Endothelial cell (in vitro differentiated cells): ENCODE measurements around the gene SBF2. TPM values are rescaled to one million over a fixed set of nuclear protein-coding genes. Genes with fewer than 3 reads are reported as not detected.

Source experiments
- DNase-seq: peaks from one replicate; pipeline ENCODE4 v3.0.0; 2021; ENCODE audit warnings: low spot score
- H3K27ac Mint-ChIP-seq: one replicate; pipeline ENCODE4 v1.8.0; 2021; ENCODE audit warnings: mixed read lengths, inconsistent platforms; ENCODE audit not compliant: unreplicated experiment
- H3K27me3 Mint-ChIP-seq: one replicate; pipeline ENCODE4 v1.8.0; 2021; ENCODE audit warnings: mild to moderate bottlenecking, moderate library complexity, mixed read lengths, inconsistent platforms; ENCODE audit not compliant: unreplicated experiment
- H3K36me3 Mint-ChIP-seq: one replicate; pipeline ENCODE4 v1.8.0; 2021; ENCODE audit warnings: mild to moderate bottlenecking, low read depth, mixed read lengths, inconsistent platforms; ENCODE audit not compliant: unreplicated experiment
- H3K4me1 Mint-ChIP-seq: one replicate; pipeline ENCODE4 v1.8.0; 2021; ENCODE audit warnings: mild to moderate bottlenecking, mixed read lengths, inconsistent platforms; ENCODE audit not compliant: unreplicated experiment
- H3K4me3 Mint-ChIP-seq: one replicate; pipeline ENCODE4 v1.8.0; 2021; ENCODE audit warnings: mild to moderate bottlenecking, mixed read lengths, inconsistent platforms; ENCODE audit not compliant: unreplicated experiment
- H3K9me3 Mint-ChIP-seq: one replicate; pipeline ENCODE4 v1.8.0; 2021; ENCODE audit warnings: mixed read lengths, inconsistent platforms; ENCODE audit not compliant: unreplicated experiment
- total RNA-seq: library from RNA; stranded (reverse); fragmentation: NEBNext Ultra II Directional; extraction: Animal tissue kit (Norgen Biotek cat#: 25700); gene quantifications from one replicate; pipeline ENCODE4 v1.2.1, GENCODE V29; 2021; ENCODE audit not compliant: unreplicated experiment
- TF ChIP-seq, protein P1 (sequence below): fragments of 200-600 bp; sonication (generic); IDR thresholded peaks from one replicate; pipeline ENCODE4 v1.5.0; 2021; ENCODE audit warnings: antibody characterized with exemption; ENCODE audit not compliant: unreplicated experiment

SBF2 gene
- total RNA-seq, 1 donor from 2014 or later, result 40.8 TPM

DNA sequence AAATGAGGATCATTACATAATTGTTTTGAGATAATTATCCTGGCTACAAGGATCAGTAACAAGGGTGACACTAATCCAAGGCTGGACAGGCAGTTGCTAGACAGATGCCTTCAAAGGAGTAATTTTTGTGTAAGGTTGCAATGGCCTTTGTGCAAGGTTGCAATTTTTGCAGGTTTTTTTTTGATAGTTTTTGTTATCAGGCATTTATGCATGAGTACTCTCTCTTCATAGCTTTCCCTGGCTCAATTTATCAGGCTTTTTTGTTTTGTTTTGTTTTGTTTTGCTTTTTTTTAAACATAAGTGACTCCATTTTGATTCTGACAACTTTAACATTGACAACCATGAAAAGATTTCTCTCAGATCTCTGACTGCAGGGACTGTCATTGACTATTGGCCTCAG lies 519.9 kb downstream of the SBF2 start:
- no peak overlapping the region for H3K27ac Mint-ChIP-seq

DNA sequence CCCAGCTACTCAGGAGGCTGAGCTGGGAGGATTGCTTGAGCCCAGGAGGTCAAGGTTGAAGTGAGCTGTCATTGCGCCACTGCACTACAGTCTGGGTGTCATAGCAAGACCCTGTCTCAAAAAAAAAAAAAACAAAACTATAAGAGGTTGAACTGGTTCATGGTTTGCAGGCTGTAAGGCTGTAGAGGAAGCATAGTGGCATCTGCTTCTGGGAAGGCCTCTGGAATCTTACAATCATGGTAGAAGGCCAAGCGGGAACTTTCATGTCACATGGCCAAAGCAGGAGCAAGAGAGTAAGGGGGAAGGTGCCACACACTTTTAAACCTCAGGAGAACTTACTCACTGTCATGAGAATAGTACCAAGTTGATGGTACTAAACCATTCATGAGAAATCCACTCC lies 520.5 kb downstream of the SBF2 start:
- Mint-ChIP-seq H3K27ac (no peak overlapping the region), H3K9me3 (no peaks in the 10 kb centered on the region), H3K27me3 (peaks cover 1% of the 10 kb centered on the region), H3K36me3 (peaks cover 9% of the 10 kb centered on the region), H3K4me3 (no peak overlapping the region), H3K4me1 (no peaks in the 10 kb centered on the region)
- DNase-seq, result no peak
- TF ChIP-seq, protein P1, sequence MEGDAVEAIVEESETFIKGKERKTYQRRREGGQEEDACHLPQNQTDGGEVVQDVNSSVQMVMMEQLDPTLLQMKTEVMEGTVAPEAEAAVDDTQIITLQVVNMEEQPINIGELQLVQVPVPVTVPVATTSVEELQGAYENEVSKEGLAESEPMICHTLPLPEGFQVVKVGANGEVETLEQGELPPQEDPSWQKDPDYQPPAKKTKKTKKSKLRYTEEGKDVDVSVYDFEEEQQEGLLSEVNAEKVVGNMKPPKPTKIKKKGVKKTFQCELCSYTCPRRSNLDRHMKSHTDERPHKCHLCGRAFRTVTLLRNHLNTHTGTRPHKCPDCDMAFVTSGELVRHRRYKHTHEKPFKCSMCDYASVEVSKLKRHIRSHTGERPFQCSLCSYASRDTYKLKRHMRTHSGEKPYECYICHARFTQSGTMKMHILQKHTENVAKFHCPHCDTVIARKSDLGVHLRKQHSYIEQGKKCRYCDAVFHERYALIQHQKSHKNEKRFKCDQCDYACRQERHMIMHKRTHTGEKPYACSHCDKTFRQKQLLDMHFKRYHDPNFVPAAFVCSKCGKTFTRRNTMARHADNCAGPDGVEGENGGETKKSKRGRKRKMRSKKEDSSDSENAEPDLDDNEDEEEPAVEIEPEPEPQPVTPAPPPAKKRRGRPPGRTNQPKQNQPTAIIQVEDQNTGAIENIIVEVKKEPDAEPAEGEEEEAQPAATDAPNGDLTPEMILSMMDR, result no peak

More for the DNA sequence above, 519.9 kb downstream of the SBF2 start:
- Mint-ChIP-seq H3K9me3 (no peaks in the 10 kb centered on the region), H3K4me1 (no peaks in the 10 kb centered on the region), H3K36me3 (peaks cover 9% of the 10 kb centered on the region), H3K27me3 (peaks cover 1% of the 10 kb centered on the region), H3K4me3 (no peak overlapping the region)
- TF ChIP-seq, protein P1, result no peak
- no peak for DNase-seq

DNA sequence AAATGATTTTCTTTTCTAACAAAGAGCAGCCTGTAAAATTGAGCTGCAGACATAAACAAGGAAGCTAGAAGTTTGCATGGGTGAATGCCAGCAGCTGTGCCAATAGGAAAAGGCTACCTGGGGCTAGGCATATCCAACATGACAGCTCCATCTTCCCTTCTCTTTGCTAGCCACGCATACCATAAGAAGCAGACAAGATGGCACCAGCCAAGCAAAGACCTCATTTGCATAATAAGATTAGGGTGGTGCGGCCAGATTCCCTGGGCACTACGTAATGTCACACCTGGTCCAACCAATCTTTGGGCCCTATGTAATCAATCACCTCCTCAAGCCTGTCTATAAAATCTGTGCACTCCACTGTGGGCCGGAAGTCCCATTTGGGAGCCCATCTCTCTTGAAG lies 521.8 kb downstream of the SBF2 start:
- TF ChIP-seq, protein P1, result no peak
- no peak overlapping the region for H3K4me3 Mint-ChIP-seq
- H3K36me3 Mint-ChIP-seq, result peaks cover 9% of the 10 kb centered on the region
- no peaks in the 10 kb centered on the region for H3K9me3 Mint-ChIP-seq
- H3K27ac Mint-ChIP-seq, result no peak overlapping the region
- peaks cover 1% of the 10 kb centered on the region for H3K27me3 Mint-ChIP-seq
- no peak for DNase-seq
- no peaks in the 10 kb centered on the region for H3K4me1 Mint-ChIP-seq

DNA sequence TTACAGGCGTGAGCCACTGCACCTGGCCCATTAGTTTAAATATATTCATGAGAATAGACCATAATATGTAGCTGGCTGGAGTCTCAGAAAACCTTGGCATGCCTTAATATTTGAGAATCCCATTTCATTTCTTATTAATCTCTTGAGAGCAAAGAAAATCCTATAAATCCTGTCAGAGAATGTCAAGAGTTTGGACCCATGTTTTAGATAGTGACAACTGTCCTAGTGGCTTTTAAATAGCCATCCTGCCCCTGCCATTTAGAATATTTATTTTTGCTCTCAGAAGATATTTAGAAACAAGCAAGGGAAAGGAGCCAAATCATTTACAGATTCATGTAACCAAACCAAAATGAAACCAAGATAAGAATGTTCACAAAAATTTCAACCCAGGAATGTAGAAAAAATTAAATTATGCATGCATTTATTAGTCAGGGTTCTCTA lies 522.9 kb downstream of the SBF2 start:
- H3K9me3 Mint-ChIP-seq, result no peaks in the 10 kb centered on the region
- peaks cover 4% of the 10 kb centered on the region for H3K27me3 Mint-ChIP-seq
- H3K4me3 Mint-ChIP-seq, result no peak overlapping the region
- H3K4me1 Mint-ChIP-seq, result peaks cover 4% of the 10 kb centered on the region
- H3K27ac Mint-ChIP-seq, result no peak overlapping the region
- peaks cover 9% of the 10 kb centered on the region for H3K36me3 Mint-ChIP-seq
- DNase-seq, result no peak
- TF ChIP-seq, protein P1, result no peak

DNA sequence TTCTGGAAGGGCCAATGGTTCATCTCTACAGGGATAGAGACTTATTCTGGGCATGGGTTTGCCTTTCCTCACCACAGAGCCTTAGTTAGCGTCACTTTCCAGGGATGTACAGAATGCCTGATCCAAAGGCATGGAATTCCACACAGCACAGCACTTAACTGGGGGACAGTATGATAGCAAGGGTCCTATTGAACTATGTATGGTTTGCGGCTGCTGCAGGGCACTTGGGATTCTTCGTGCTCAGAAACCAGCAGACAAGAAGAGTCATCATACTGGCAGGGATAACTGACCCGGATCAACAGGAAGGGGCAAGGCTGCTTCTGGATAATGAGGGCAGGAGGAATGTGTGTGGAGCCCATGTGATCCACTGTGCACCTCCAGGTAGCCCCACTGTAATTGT lies 524.4 kb downstream of the SBF2 start:
- Mint-ChIP-seq H3K27me3 (peaks cover 4% of the 10 kb centered on the region), H3K9me3 (no peaks in the 10 kb centered on the region), H3K27ac (no peak overlapping the region), H3K36me3 (peaks cover 6% of the 10 kb centered on the region), H3K4me3 (no peak overlapping the region), H3K4me1 (peaks cover 15% of the 10 kb centered on the region)
- DNase-seq, result no peak
- TF ChIP-seq, protein P1, result no peak
